H1 (cell line): ENCODE measurements around the gene MAFB. TPM values are rescaled to one million over a fixed set of nuclear protein-coding genes. Genes with fewer than 3 reads are reported as not detected.

ENCODE experiments used
- CTCF ChIA-PET: fragments of 300-600 bp; sonication (Branson Sonifier 250); formaldehyde crosslinking; loops from one replicate; lab custom pipeline; 2021; ENCODE audit not compliant: partially characterized antibody; lab: Charles Lee
- POLR2A ChIA-PET: fragments of 300-600 bp; sonication (Branson Sonifier 250); formaldehyde crosslinking; loops from one replicate; lab custom pipeline; 2021; ENCODE audit warnings: inconsistent platforms; ENCODE audit not compliant: partially characterized antibody; lab: Charles Lee
- DNase-seq, 2 experiments: peaks; one replicate each; pipeline versions ENCODE4 v3.0.0 to v3.0.0-alpha.2; 2010 to 2022; ENCODE audit warnings: low spot score in 2 of 2, low read depth in 1 of 2, mixed read lengths in 1 of 2
- FAIRE-seq: peaks from 2 replicates; lab custom pipeline; 2011; peaks lifted over from hg19 to GRCh38; lab: Jason Lieb, UNC
- H2AFZ ChIP-seq: 2 replicates; pipeline ENCODE4 v1.8.1; 2012; ENCODE audit warnings: low read length, inconsistent platforms
- H2AK5ac ChIP-seq: 2 replicates; pipeline ENCODE4 v1.6.1; 2013; ENCODE audit warnings: low read depth, low read length
- H2BK120ac ChIP-seq: replicated peaks from 2 replicates; pipeline ENCODE3; 2013; ENCODE audit warnings: low read depth, low read length, inconsistent platforms
- H2BK12ac ChIP-seq: 2 replicates; pipeline ENCODE4 v1.6.1; 2013; ENCODE audit warnings: low read depth, low read length
- H2BK15ac ChIP-seq: 2 replicates; pipeline ENCODE4 v1.6.1; 2013; ENCODE audit warnings: low read length
- H2BK20ac ChIP-seq: 2 replicates; pipeline ENCODE4 v1.6.1; 2013; ENCODE audit warnings: low read length
- H2BK5ac ChIP-seq: 2 replicates; pipeline ENCODE4 v1.6.1; 2013; ENCODE audit warnings: low read depth, low read length
- H3K14ac ChIP-seq: 2 replicates; pipeline ENCODE4 v1.6.1; 2013; ENCODE audit warnings: inconsistent platforms; ENCODE audit not compliant: insufficient read length
- H3K18ac ChIP-seq: 2 replicates; pipeline ENCODE4 v1.6.1; 2013; ENCODE audit warnings: low read length; ENCODE audit errors: extremely low read depth
- H3K23ac ChIP-seq: 2 replicates; pipeline ENCODE4 v1.6.1; 2013; ENCODE audit warnings: inconsistent platforms; ENCODE audit not compliant: insufficient read length
- H3K23me2 ChIP-seq: 2 replicates; pipeline ENCODE4 v1.6.1; 2013; ENCODE audit warnings: low read depth, low read length
- H3K27ac ChIP-seq: 2 replicates; pipeline ENCODE4 v1.6.1; 2011; ENCODE audit warnings: low read depth, low read length, inconsistent platforms
- H3K27me3 ChIP-seq, 4 experiments: replicated peaks in 1 of 4; 1 replicate in 1 of 4; 2 replicates in 3 of 4; pipeline versions ENCODE4 v1.6.1 to v1.8.1; 2011 to 2013; ENCODE audit warnings: low read length in 3 of 4, mild to moderate bottlenecking in 3 of 4, inconsistent platforms in 2 of 4, mixed read lengths in 2 of 4, moderate library complexity in 1 of 4; ENCODE audit not compliant: control insufficient read depth in 3 of 4, insufficient read depth in 3 of 4; ENCODE audit errors: extremely low read depth in 1 of 4
- H3K36me3 ChIP-seq, 4 experiments: 2 replicates each; pipeline versions ENCODE4 v1.6.1 to v1.8.1; 2011 to 2013; ENCODE audit warnings: mild to moderate bottlenecking in 4 of 4, low read length in 3 of 4, moderate library complexity in 2 of 4, control low read depth in 1 of 4, inconsistent platforms in 1 of 4; ENCODE audit not compliant: insufficient read depth in 4 of 4, control insufficient read depth in 2 of 4
- H3K4ac ChIP-seq: replicated peaks from 2 replicates; pipeline ENCODE3; 2013; ENCODE audit warnings: low read length, low read depth, mixed read lengths, inconsistent platforms; ENCODE audit not compliant: insufficient read length
- H3K4me1 ChIP-seq, 4 experiments: replicated peaks in 1 of 4; 1 replicate in 1 of 4; 2 replicates in 3 of 4; pipeline versions ENCODE4 v1.6.1 to v1.8.1; 2011 to 2013; ENCODE audit warnings: low read length in 3 of 4, inconsistent platforms in 2 of 4, mixed read lengths in 1 of 4; ENCODE audit not compliant: insufficient read depth in 4 of 4, control insufficient read depth in 3 of 4
- H3K4me2 ChIP-seq, 2 experiments: 2 replicates each; pipeline versions ENCODE4 v1.6.1 to v1.8.1; 2011 to 2013; ENCODE audit warnings: low read depth in 2 of 2, low read length in 2 of 2, control low read depth in 1 of 2, inconsistent platforms in 1 of 2, mild to moderate bottlenecking in 1 of 2; ENCODE audit not compliant: insufficient read depth in 1 of 2
- H3K4me3 ChIP-seq, 4 experiments: fragments of 200-600, 300-600 bp in 1 of 4; sonication (generic), shearing (Covaris generic), sonication (Bioruptor Twin) in 1 of 4; 2 replicates each; pipeline versions ENCODE4 v1.5.1 to v1.8.1; 2011 to 2016; ENCODE audit warnings: low read length in 4 of 4, low read depth in 3 of 4, control low read depth in 2 of 4, inconsistent platforms in 2 of 4, mild to moderate bottlenecking in 2 of 4, mixed read lengths in 1 of 4, moderate library complexity in 1 of 4; ENCODE audit not compliant: insufficient read depth in 2 of 4; ENCODE audit errors: extremely low read depth in 1 of 4
- H3K56ac ChIP-seq: replicated peaks from 2 replicates; pipeline ENCODE3; 2013; ENCODE audit warnings: low read depth, mild to moderate bottlenecking, mixed read lengths, low read length, inconsistent platforms; ENCODE audit not compliant: insufficient read length
- H3K79me1 ChIP-seq: 2 replicates; pipeline ENCODE4 v1.6.1; 2013; ENCODE audit warnings: low read depth, low read length, control low read depth
- H3K79me2 ChIP-seq, 2 experiments: 2 replicates each; pipeline versions ENCODE4 v1.6.1 to v1.8.1; 2012 to 2013; ENCODE audit warnings: low read length in 2 of 2, mild to moderate bottlenecking in 2 of 2, inconsistent platforms in 1 of 2; ENCODE audit not compliant: insufficient read depth in 2 of 2, control insufficient read depth in 1 of 2
- H3K9ac ChIP-seq, 4 experiments: replicated peaks in 1 of 4; 1 replicate in 1 of 4; 2 replicates in 3 of 4; pipeline versions ENCODE4 v1.6.1 to v1.8.1; 2011 to 2013; ENCODE audit warnings: low read depth in 3 of 4, low read length in 3 of 4, control low read depth in 2 of 4, mild to moderate bottlenecking in 2 of 4, moderate library complexity in 2 of 4, inconsistent platforms in 1 of 4; ENCODE audit errors: extremely low read depth in 1 of 4
- H3K9me3 ChIP-seq, 2 experiments: 2 replicates each; pipeline versions ENCODE4 v1.6.1 to v1.8.1; 2012 to 2013; ENCODE audit warnings: mild to moderate bottlenecking in 2 of 2, moderate library complexity in 2 of 2, control low read depth in 1 of 2, inconsistent platforms in 1 of 2, low read depth in 1 of 2, low read length in 1 of 2, mixed read lengths in 1 of 2; ENCODE audit not compliant: insufficient read depth in 2 of 2
- H4K20me1 ChIP-seq, 2 experiments: replicated peaks in 1 of 2; 2 replicates each; pipeline versions ENCODE3 to v1.8.1; 2011 to 2013; ENCODE audit warnings: inconsistent platforms in 2 of 2, low read length in 2 of 2, mild to moderate bottlenecking in 1 of 2; ENCODE audit not compliant: insufficient read depth in 2 of 2, control insufficient read depth in 1 of 2
- H4K5ac ChIP-seq: 2 replicates; pipeline ENCODE4 v1.6.1; 2013; ENCODE audit warnings: low read length, low read depth, mixed read lengths, inconsistent platforms; ENCODE audit not compliant: insufficient read length
- H4K8ac ChIP-seq: 2 replicates; pipeline ENCODE4 v1.8.0; 2013; ENCODE audit warnings: mild to moderate bottlenecking, moderate library complexity, low read length, inconsistent platforms; ENCODE audit not compliant: insufficient read depth; ENCODE audit errors: extremely low read depth
- H4K91ac ChIP-seq: replicated peaks from 2 replicates; pipeline ENCODE3; 2013; ENCODE audit warnings: low read length, mixed read lengths, inconsistent platforms; ENCODE audit not compliant: insufficient read length
- ASH2L ChIP-seq: fragments of 200-600, 300-600 bp; sonication (generic); IDR thresholded peaks from one replicate; pipeline ENCODE4 v1.7.1; 2017; ENCODE audit warnings: low read length
- CREB1 ChIP-seq: IDR thresholded peaks from 2 replicates; pipeline ENCODE4 v1.6.1; 2012; ENCODE audit warnings: inconsistent platforms
- EGR1 ChIP-seq: IDR thresholded peaks from 2 replicates; pipeline ENCODE4 v1.6.1; 2011; ENCODE audit warnings: low read depth, low read length, borderline replicate concordance
- HDAC6 ChIP-seq: IDR thresholded peaks from one replicate; pipeline ENCODE4 v1.7.1; 2012; ENCODE audit warnings: low read depth, mild to moderate bottlenecking, inconsistent platforms, low read length, moderate library complexity
- KDM4A ChIP-seq: IDR thresholded peaks from one replicate; pipeline ENCODE4 v1.7.1; 2012; ENCODE audit warnings: low read depth, mild to moderate bottlenecking, moderate library complexity, low read length, inconsistent platforms; ENCODE audit not compliant: severe bottlenecking
- POLR2AphosphoS5 ChIP-seq: IDR thresholded peaks from 2 replicates; pipeline ENCODE4 v1.6.1; 2011; ENCODE audit warnings: low read depth, low read length
- SIN3A ChIP-seq, 2 experiments: IDR thresholded peaks in 1 of 2; conservative IDR thresholded peaks in 1 of 2; 2 replicates each; pipeline ENCODE4 v1.6.1; 2011 to 2012; ENCODE audit warnings: low read length in 2 of 2, improper control_type of control experiment in 1 of 2, low read depth in 1 of 2, mild to moderate bottlenecking in 1 of 2
- SP2 ChIP-seq: IDR thresholded peaks from 2 replicates; pipeline ENCODE4 v1.6.1; 2012; ENCODE audit warnings: mild to moderate bottlenecking, low read length, inconsistent platforms
- SRF ChIP-seq: IDR thresholded peaks from 2 replicates; pipeline ENCODE4 v1.6.1; 2011; ENCODE audit warnings: mild to moderate bottlenecking, low read depth, low read length, moderate library complexity
- TBP ChIP-seq: IDR thresholded peaks from 2 replicates; pipeline ENCODE4 v1.6.1; 2011; ENCODE audit warnings: low read depth, low read length, improper control_type of control experiment
- TCF12 ChIP-seq: IDR thresholded peaks from 2 replicates; pipeline ENCODE4 v1.6.1; 2011; ENCODE audit warnings: low read depth, mild to moderate bottlenecking, low read length
- WGBS, 2 experiments: shearing (Covaris generic) in 1 of 2; methylation state at CpG; one replicate each; pipeline versions ENCODE4 v1.1.6 to v1.1.7; 2013 to 2015; ENCODE audit warnings: low lambda C conversion rate in 2 of 2, mixed read lengths in 2 of 2, inconsistent platforms in 1 of 2, low coverage in 1 of 2, missing lambda C conversion rate in 1 of 2; ENCODE audit not compliant: insufficient replicate concordance in 2 of 2, insufficient coverage in 1 of 2, insufficient read length in 1 of 2; ENCODE audit errors: extremely low coverage in 1 of 2, missing lambda C conversion rate in 1 of 2; 5-methylcytosine and 5-hydroxymethylcytosine counted together
- polyA plus RNA-seq, 7 experiments: library from polyadenylated mRNA; depleted of rRNA in 3 of 7; stranded (reverse) in 5 of 7; unstranded in 2 of 7; fragments of >200 nt in 5 of 7; fragments of 200-250 nt in 2 of 7; gene quantifications; 1 replicate in 5 of 7; 2 replicates in 1 of 7; 4 replicates in 1 of 7; pipeline versions ENCODE4 v1.2.1 to v1.2.3, GENCODE V29; 2011 to 2013; ENCODE audit warnings: missing spikeins in 2 of 7, mixed read lengths in 2 of 7
- total RNA-seq: library from RNA; stranded (reverse); fragmentation: NEBNext Ultra II Directional; extraction: Animal tissue kit (Norgen Biotek cat#: 25700); gene quantifications from 2 replicates; pipeline ENCODE4 v1.2.1, GENCODE V29; 2021
- TF ChIP-seq, protein P1 (sequence below), 3 experiments: IDR thresholded peaks; 1 replicate in 2 of 3; 2 replicates in 1 of 3; pipeline versions ENCODE4 v1.5.1 to v1.6.1; 2011; ENCODE audit warnings: low read length in 3 of 3, mild to moderate bottlenecking in 3 of 3, inconsistent platforms in 2 of 3, low read depth in 1 of 3, moderate library complexity in 1 of 3; ENCODE audit not compliant: insufficient read depth in 1 of 3; ENCODE audit errors: control extremely low read depth in 1 of 3
- TF ChIP-seq, protein P2 (sequence below): IDR thresholded peaks from 2 replicates; pipeline ENCODE4 v1.6.1; 2012; ENCODE audit warnings: inconsistent platforms

Gene MAFB
- total and polyA plus RNA-seq, 2 of the 8 experiments (the other 6 are each of a cell fraction or from before 2014, with no cell fraction given) = 0.83 to 1.8 TPM

DNA sequence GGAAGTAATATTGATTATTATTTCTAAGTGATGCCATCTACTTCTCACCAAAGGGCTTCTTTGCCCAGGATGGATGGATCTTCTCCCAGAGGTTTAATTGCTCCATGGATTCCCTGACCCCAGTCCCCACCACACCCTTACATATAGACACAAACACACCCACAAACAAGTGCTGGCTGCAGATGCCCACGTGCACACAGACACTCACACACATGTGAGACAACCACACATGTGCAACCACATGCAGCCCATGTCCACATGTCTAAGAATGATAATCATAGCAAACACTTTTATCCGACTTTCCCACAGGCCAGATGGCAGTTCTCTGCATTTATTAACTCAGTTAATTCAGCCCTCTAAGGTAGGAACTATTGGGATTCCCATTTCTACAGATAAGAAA, 44.2 kb downstream of the MAFB start:
- Histone ChIP-seq H4K5ac (no peak overlapping the region), H3K9ac (no peak overlapping the region), H2AFZ (no peak overlapping the region), H3K14ac (no peak overlapping the region), H4K8ac (no peak overlapping the region), H3K4me1 (no peaks in the 10 kb centered on the region; a peak in 1 of 7 replicates), H4K91ac (no peak overlapping the region), H2BK15ac (no peak overlapping the region), H2BK120ac (no peak overlapping the region), H3K18ac (no peak overlapping the region), H3K36me3 (no peaks in the 10 kb centered on the region), H3K27ac (no peak overlapping the region), H2BK5ac (no peak overlapping the region), H2AK5ac (no peak overlapping the region), H3K23ac (no peak overlapping the region), H2BK12ac (no peak overlapping the region), H3K56ac (no peak overlapping the region), H3K4ac (no peak overlapping the region), H3K79me1 (no peaks in the 10 kb centered on the region), H3K79me2 (no peaks in the 10 kb centered on the region), H3K4me3 (no peak overlapping the region), H3K27me3 (no peaks in the 10 kb centered on the region), H3K9me3 (no peaks in the 10 kb centered on the region), H4K20me1 (peaks cover 0 to 1% of the 10 kb centered on the region in 2 experiments), H3K4me2 (no peak overlapping the region), H2BK20ac (no peak overlapping the region), H3K23me2 (no peaks in the 10 kb centered on the region)
- DNase-seq (no peak), FAIRE-seq (no peak)
- TF ChIP-seq TCF12 = no peak
- TF ChIP-seq, protein P1, sequence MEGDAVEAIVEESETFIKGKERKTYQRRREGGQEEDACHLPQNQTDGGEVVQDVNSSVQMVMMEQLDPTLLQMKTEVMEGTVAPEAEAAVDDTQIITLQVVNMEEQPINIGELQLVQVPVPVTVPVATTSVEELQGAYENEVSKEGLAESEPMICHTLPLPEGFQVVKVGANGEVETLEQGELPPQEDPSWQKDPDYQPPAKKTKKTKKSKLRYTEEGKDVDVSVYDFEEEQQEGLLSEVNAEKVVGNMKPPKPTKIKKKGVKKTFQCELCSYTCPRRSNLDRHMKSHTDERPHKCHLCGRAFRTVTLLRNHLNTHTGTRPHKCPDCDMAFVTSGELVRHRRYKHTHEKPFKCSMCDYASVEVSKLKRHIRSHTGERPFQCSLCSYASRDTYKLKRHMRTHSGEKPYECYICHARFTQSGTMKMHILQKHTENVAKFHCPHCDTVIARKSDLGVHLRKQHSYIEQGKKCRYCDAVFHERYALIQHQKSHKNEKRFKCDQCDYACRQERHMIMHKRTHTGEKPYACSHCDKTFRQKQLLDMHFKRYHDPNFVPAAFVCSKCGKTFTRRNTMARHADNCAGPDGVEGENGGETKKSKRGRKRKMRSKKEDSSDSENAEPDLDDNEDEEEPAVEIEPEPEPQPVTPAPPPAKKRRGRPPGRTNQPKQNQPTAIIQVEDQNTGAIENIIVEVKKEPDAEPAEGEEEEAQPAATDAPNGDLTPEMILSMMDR (IDR thresholded peaks at IDR 0.05; ENCODE audit: control extremely low read depth in 1 of 3, insufficient read depth in 1 of 3, low read depth in 1 of 3, low read length in 3 of 3) = no peak
- TF ChIP-seq TBP = no peak
- no peak for TF ChIP-seq ASH2L
- TF ChIP-seq KDM4A = no peak
- no peak for TF ChIP-seq CREB1
- TF ChIP-seq POLR2AphosphoS5 = no peak
- no peak for TF ChIP-seq SRF
- TF ChIP-seq HDAC6 = no peak
- TF ChIP-seq, protein P2, sequence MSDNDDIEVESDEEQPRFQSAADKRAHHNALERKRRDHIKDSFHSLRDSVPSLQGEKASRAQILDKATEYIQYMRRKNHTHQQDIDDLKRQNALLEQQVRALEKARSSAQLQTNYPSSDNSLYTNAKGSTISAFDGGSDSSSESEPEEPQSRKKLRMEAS = no peak
- no peak for TF ChIP-seq SIN3A (conservative IDR thresholded peaks at IDR 0.05 in 1 of 2, IDR thresholded peaks at IDR 0.05 in 1 of 2; ENCODE audit: low read depth in 1 of 2, low read length in 2 of 2)
- TF ChIP-seq EGR1 = no peak
- no peak for TF ChIP-seq SP2
- POLR2A ChIA-PET = interaction anchor here (1.2 kb wide), 1 partner anchor 29 kb away, joined by 3 read pairs; no protein-coding TSS in a partner anchor
- WGBS, 2 experiments = 72% methylated on average over 2 of the region's 2 CpGs; no CpG with 5 or more reads in 1 of the 2 experiments
- CTCF ChIA-PET = no interaction called here
